ENCODE results near the gene NAXD.
"Not testable (repeated sequence)": the region's sequence is repeated elsewhere in the genome, so short reads cannot be mapped to it uniquely, and the experiment has no call there.

Gene NAXD

GRCh38 chr13:110615322-110616102 is at the start of gene NAXD:
NAXD (plus strand) TSS chr13:110615545; CDS start chr13:110615602, 57 bp downstream.
- peak; percentile 97 for DNase-seq (ENCODE audit: low spot score)

- no peak for DNase-seq (ENCODE audit: low spot score)
Observed at GRCh38 chr13:110566171-110566570, 49.2 kb upstream of the NAXD start.

GRCh38 chr13:110568612-110569011 is 46.7 kb upstream of the NAXD start:
- no peak for DNase-seq (ENCODE audit: low spot score)

- not testable (repeated sequence) for DNase-seq (ENCODE audit: low spot score)
Observed at GRCh38 chr13:110569962-110570361, 45.4 kb upstream of the NAXD start.

- no peak for DNase-seq (ENCODE audit: low spot score)
Observed at GRCh38 chr13:110570886-110571285, 44.5 kb upstream of the NAXD start.

- DNase-seq (ENCODE audit: low spot score) = no peak
Observed at GRCh38 chr13:110571896-110572777, 43.2 kb upstream of the NAXD start.

- DNase-seq (ENCODE audit: low spot score) = no peak
Observed at GRCh38 chr13:110572778-110573118, 42.6 kb upstream of the NAXD start.

- no peak for DNase-seq (ENCODE audit: low spot score)
Observed at GRCh38 chr13:110574161-110574560, 41.2 kb upstream of the NAXD start.

GRCh38 chr13:110575322-110576069 is 39.8 kb upstream of the NAXD start:
- no peak for DNase-seq (ENCODE audit: low spot score)

- no peak for DNase-seq (ENCODE audit: low spot score)
Observed at GRCh38 chr13:110576070-110576394, 39.3 kb upstream of the NAXD start.

- no peak for DNase-seq (ENCODE audit: low spot score)
Observed at GRCh38 chr13:110576736-110577476, 38.4 kb upstream of the NAXD start.

GRCh38 chr13:110578363-110578762 is 37.0 kb upstream of the NAXD start:
- DNase-seq (ENCODE audit: low spot score) = no peak

GRCh38 chr13:110580800-110581199 is 34.5 kb upstream of the NAXD start:
- no peak for DNase-seq (ENCODE audit: low spot score)

GRCh38 chr13:110581506-110582185 is 33.7 kb upstream of the NAXD start:
- DNase-seq (ENCODE audit: low spot score) = no peak

GRCh38 chr13:110582421-110582954 is 32.9 kb upstream of the NAXD start:
- no peak for DNase-seq (ENCODE audit: low spot score)

- DNase-seq (ENCODE audit: low spot score) = no peak
Observed at GRCh38 chr13:110583178-110583865, 32.0 kb upstream of the NAXD start.

GRCh38 chr13:110589793-110590390 is 25.5 kb upstream of the NAXD start:
- DNase-seq (ENCODE audit: low spot score) = no peak

- DNase-seq (ENCODE audit: low spot score) = no peak
Observed at GRCh38 chr13:110590577-110590976, 24.8 kb upstream of the NAXD start.

- no peak for DNase-seq (ENCODE audit: low spot score)
Observed at GRCh38 chr13:110592665-110593064, 22.7 kb upstream of the NAXD start.
